Common myeloid progenitor, CD34-positive (primary cell): ENCODE data around the gene OSBPL6.
A peak's percentile ranks its signal among the peaks of the same experiment; 100 is the strongest.
"Not testable (repeated sequence)": the region's sequence is repeated elsewhere in the genome, so short reads cannot be mapped to it uniquely, and the experiment has no call there.

Source experiments
- CTCF ChIA-PET: fragments of 350-600 bp; sonication (Branson Sonifier 250); formaldehyde crosslinking; loops from one replicate; lab custom pipeline; 2021; ENCODE audit warnings: antibody characterized with exemption; lab: Charles Lee
- POLR2A ChIA-PET: fragments of 350-600 bp; sonication (Branson Sonifier 250); formaldehyde crosslinking; loops from one replicate; lab custom pipeline; 2021; ENCODE audit warnings: antibody characterized with exemption; lab: Charles Lee
- DNase-seq, 3 donors: peaks; one replicate each; pipeline versions ENCODE4 v3.0.0 to v3.0.0-alpha.2; 2013
- H3K27ac ChIP-seq, 2 experiments: 1 replicate in 1 of 2; 2 replicates in 1 of 2; pipeline ENCODE4 v1.7.0; 2013; ENCODE audit warnings: inconsistent platforms in 2 of 2, low read length in 2 of 2, mild to moderate bottlenecking in 2 of 2, low read depth in 1 of 2, moderate library complexity in 1 of 2; ENCODE audit not compliant: severe bottlenecking in 2 of 2, insufficient read depth in 1 of 2, poor library complexity in 1 of 2
- H3K27me3 ChIP-seq, 5 experiments: replicated peaks in 2 of 5; 1 replicate in 3 of 5; 2 replicates in 2 of 5; pipeline versions ENCODE4 v1.6.1 to v1.7.0; 2013; ENCODE audit warnings: low read length in 4 of 5, mild to moderate bottlenecking in 2 of 5, moderate library complexity in 2 of 5, inconsistent platforms in 1 of 5; ENCODE audit not compliant: insufficient read depth in 5 of 5, control insufficient read depth in 4 of 5
- H3K36me3 ChIP-seq, 4 experiments: 1 replicate in 2 of 4; 2 replicates in 2 of 4; pipeline versions ENCODE4 v1.6.1 to v1.7.0; 2013; ENCODE audit warnings: low read length in 3 of 4, control low read depth in 1 of 4, mild to moderate bottlenecking in 1 of 4; ENCODE audit not compliant: control insufficient read depth in 4 of 4, insufficient read depth in 4 of 4
- H3K4me1 ChIP-seq, 4 experiments: 1 replicate in 3 of 4; 2 replicates in 1 of 4; pipeline versions ENCODE4 v1.6.1 to v1.7.1; 2013; ENCODE audit warnings: low read length in 3 of 4, mild to moderate bottlenecking in 3 of 4, control low read depth in 1 of 4, inconsistent platforms in 1 of 4, moderate library complexity in 1 of 4; ENCODE audit not compliant: control insufficient read depth in 4 of 4, insufficient read depth in 4 of 4; ENCODE audit errors: control extremely low read depth in 1 of 4
- H3K4me3 ChIP-seq, 7 experiments: 1 replicate in 4 of 7; 2 replicates in 3 of 7; pipeline versions ENCODE4 v1.5.1 to v1.7.0; 2013; ENCODE audit warnings: mild to moderate bottlenecking in 7 of 7, low read length in 6 of 7, moderate library complexity in 6 of 7, inconsistent platforms in 2 of 7, low read depth in 2 of 7, control low read depth in 1 of 7; ENCODE audit not compliant: insufficient read depth in 4 of 7, control insufficient read depth in 1 of 7; ENCODE audit errors: extremely low read depth in 1 of 7
- H3K9me3 ChIP-seq, 5 experiments: 1 replicate in 4 of 5; 2 replicates in 1 of 5; pipeline versions ENCODE4 v1.6.1 to v1.7.1; 2013; ENCODE audit warnings: low read length in 4 of 5, mild to moderate bottlenecking in 2 of 5, inconsistent platforms in 1 of 5, low read depth in 1 of 5, moderate library complexity in 1 of 5; ENCODE audit not compliant: control insufficient read depth in 4 of 5, insufficient read depth in 2 of 5; ENCODE audit errors: control extremely low read depth in 1 of 5
- WGBS: methylation state at CpG from one replicate; pipeline ENCODE4 v1.1.5; 2013; ENCODE audit not compliant: insufficient coverage; 5-methylcytosine and 5-hydroxymethylcytosine counted together

OSBPL6 gene

GRCh38 chr2:178159966-178160365 lies 34.3 kb upstream of the OSBPL6 start:
- CTCF ChIA-PET: no interaction called here
- POLR2A ChIA-PET: no interaction called here
- no peak overlapping the region for H3K27ac ChIP-seq
- no peaks in the 10 kb centered on the region for H3K36me3 ChIP-seq
- H3K27me3 ChIP-seq: no peaks in the 10 kb centered on the region
- no peak for DNase-seq
- H3K9me3 ChIP-seq: peaks cover 0 to 3% (median 1%) of the 10 kb centered on the region in 5 experiments
- no peak overlapping the region for H3K4me3 ChIP-seq
- no peaks in the 10 kb centered on the region for H3K4me1 ChIP-seq
- no CpG with 5 or more reads among the region's 1 CpG for WGBS

GRCh38 chr2:178160601-178161000 lies 33.7 kb upstream of the OSBPL6 start:
- CTCF ChIA-PET: no interaction called here
- H3K4me1 ChIP-seq: no peaks in the 10 kb centered on the region
- H3K36me3 ChIP-seq: no peaks in the 10 kb centered on the region
- no peak overlapping the region for H3K4me3 ChIP-seq
- peaks cover 0 to 2% (median under 1%) of the 10 kb centered on the region in 5 experiments for H3K9me3 ChIP-seq
- H3K27ac ChIP-seq: no peak overlapping the region
- H3K27me3 ChIP-seq: no peaks in the 10 kb centered on the region
- WGBS: no CpG with 5 or more reads among the region's 1 CpG
- POLR2A ChIA-PET: no interaction called here
- no peak for DNase-seq

DNA sequence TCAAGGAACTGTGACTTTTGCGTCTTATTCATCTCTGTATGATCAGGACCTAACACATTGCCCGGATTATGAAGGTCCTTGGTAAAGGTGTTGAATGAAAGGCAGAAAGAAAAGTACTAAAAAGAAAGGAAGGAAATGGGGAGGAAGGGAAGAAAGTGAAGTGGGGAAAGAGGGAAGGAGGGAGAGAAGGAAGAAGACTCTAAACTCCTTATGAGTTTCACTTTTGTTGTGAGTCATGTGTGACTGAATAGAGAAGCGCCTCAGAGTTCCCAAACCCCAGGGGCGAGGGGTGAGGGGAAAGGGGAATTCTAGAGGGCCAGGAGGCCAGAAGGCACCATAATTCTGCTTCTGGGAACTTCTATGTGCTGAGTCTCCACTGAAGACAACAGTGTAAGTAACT lies 30.9 kb upstream of the OSBPL6 start:
- CTCF ChIA-PET: no interaction called here
- DNase-seq: no peak
- no peak overlapping the region for H3K27ac ChIP-seq
- peaks cover 0 to 1% (median 0%) of the 10 kb centered on the region in 5 experiments for H3K9me3 ChIP-seq
- H3K4me1 ChIP-seq: no peaks in the 10 kb centered on the region
- POLR2A ChIA-PET: no interaction called here
- WGBS: 87% methylated on average over 3 of the region's 4 CpGs
- H3K36me3 ChIP-seq: no peaks in the 10 kb centered on the region
- no peaks in the 10 kb centered on the region for H3K27me3 ChIP-seq
- no peak overlapping the region for H3K4me3 ChIP-seq

DNA sequence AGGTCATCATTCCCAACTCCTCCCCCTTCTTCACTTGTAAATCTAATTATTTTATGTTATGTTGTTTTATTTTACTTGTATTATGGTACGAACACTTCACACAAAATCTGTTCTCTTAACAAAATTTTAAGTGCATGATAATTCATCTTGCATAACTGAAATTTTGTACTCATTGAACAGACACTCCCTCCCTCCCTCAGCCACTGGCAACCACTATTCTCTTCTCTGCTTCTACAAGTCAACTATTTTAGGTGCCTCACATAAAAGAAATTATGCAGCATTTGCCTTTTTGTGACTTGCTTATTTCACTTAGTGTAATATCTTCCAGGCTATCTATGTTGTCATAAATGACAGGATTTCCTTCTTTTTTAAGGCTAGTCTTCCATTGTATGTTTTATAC lies 30.4 kb upstream of the OSBPL6 start:
- H3K27ac ChIP-seq: no peak overlapping the region
- ChIA-PET CTCF (no interaction called here), POLR2A (no interaction called here)
- no CpG with 5 or more reads among the region's 1 CpG for WGBS
- DNase-seq: no peak
- no peak overlapping the region for H3K4me3 ChIP-seq
- no peaks in the 10 kb centered on the region for H3K4me1 ChIP-seq
- H3K27me3 ChIP-seq: no peaks in the 10 kb centered on the region
- H3K36me3 ChIP-seq: no peaks in the 10 kb centered on the region
- peaks cover 0 to 1% (median 0%) of the 10 kb centered on the region in 5 experiments for H3K9me3 ChIP-seq

DNA sequence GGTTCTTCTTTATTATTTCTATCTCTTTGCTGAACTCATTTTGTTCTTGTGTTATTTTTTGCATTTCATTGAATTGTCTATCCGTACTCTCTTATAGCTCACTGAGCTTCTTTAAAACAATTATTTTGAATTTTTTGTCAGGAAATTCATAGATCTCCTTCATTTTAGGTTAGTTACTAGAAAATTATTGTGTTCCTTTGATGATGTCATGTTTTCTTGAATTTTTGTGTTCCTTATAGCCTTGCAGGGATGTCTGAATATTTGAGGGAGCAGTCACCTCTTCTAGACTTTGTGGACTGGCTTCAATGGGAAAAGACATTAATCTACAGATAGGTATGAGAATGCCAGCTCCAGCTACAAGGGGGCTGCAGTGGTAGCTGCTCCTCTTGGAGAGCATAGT lies 20.7 kb upstream of the OSBPL6 start:
- DNase-seq: no peak
- H3K4me3 ChIP-seq: no peak overlapping the region
- no peak overlapping the region for H3K27ac ChIP-seq
- H3K4me1 ChIP-seq: no peaks in the 10 kb centered on the region
- CTCF ChIA-PET: no interaction called here
- H3K27me3 ChIP-seq: no peaks in the 10 kb centered on the region
- no CpG with 5 or more reads among the region's 1 CpG for whole genome bisulfite sequencing
- H3K9me3 ChIP-seq: peaks cover 0 to 2% (median 0%) of the 10 kb centered on the region in 5 experiments
- H3K36me3 ChIP-seq: no peaks in the 10 kb centered on the region
- POLR2A ChIA-PET: no interaction called here

- H3K27me3 ChIP-seq: no peaks in the 10 kb centered on the region
- 93% methylated on average over 1 of the region's 1 CpG for WGBS
- CTCF ChIA-PET: no interaction called here
- H3K9me3 ChIP-seq: no peaks in the 10 kb centered on the region
- DNase-seq: peak in 2 of 3 donors; percentile 11 to 16
- H3K27ac ChIP-seq: no peak overlapping the region
- H3K36me3 ChIP-seq: no peaks in the 10 kb centered on the region
- POLR2A ChIA-PET: no interaction called here
- H3K4me3 ChIP-seq: no peak overlapping the region
- no peaks in the 10 kb centered on the region for H3K4me1 ChIP-seq
These were observed 17.1 kb upstream of the OSBPL6 start for GRCh38 chr2:178177066-178177679.

- H3K4me3 ChIP-seq, H3K27ac ChIP-seq, H3K36me3 ChIP-seq, H3K27me3 ChIP-seq, CTCF ChIA-PET, H3K4me1 ChIP-seq, H3K9me3 ChIP-seq, POLR2A ChIA-PET, DNase-seq: not testable (repeated sequence)
- no CpG with 5 or more reads among the region's 2 CpGs for WGBS
These were observed 13.7 kb upstream of the OSBPL6 start for GRCh38 chr2:178180648-178181047.
